Liver (tissue), 9 donors: Measurements from ENCODE around the gene RNF38. TPM values are rescaled to one million over a fixed set of nuclear protein-coding genes. Genes with fewer than 3 reads are reported as not detected.

Experiments used
- DNase-seq: peaks from one replicate; pipeline ENCODE4 v3.0.0-alpha.2; 2017; ENCODE audit warnings: low spot score
- H3K27ac ChIP-seq, 2 donors: one replicate each; pipeline ENCODE4 v1.7.0; 2013; ENCODE audit warnings: inconsistent platforms in 2 of 2, low read length in 2 of 2, control low read depth in 1 of 2, low read depth in 1 of 2, mild to moderate bottlenecking in 1 of 2
- H3K27me3 ChIP-seq, 4 donors: one replicate each; pipeline versions ENCODE4 v1.6.1 to v1.7.0; 2013; ENCODE audit warnings: low read length in 3 of 4, inconsistent platforms in 1 of 4, mild to moderate bottlenecking in 1 of 4, moderate library complexity in 1 of 4; ENCODE audit not compliant: control insufficient read depth in 4 of 4, insufficient read depth in 4 of 4
- H3K36me3 ChIP-seq, 4 donors: one replicate each; pipeline versions ENCODE4 v1.6.1 to v1.7.0; 2013; ENCODE audit warnings: low read length in 3 of 4, mild to moderate bottlenecking in 3 of 4, low read depth in 1 of 4, moderate library complexity in 1 of 4; ENCODE audit not compliant: control insufficient read depth in 4 of 4, insufficient read depth in 3 of 4
- H3K4me1 ChIP-seq, 4 donors: one replicate each; pipeline versions ENCODE4 v1.6.1 to v1.7.0; 2013; ENCODE audit warnings: low read length in 3 of 4, mild to moderate bottlenecking in 3 of 4, moderate library complexity in 1 of 4; ENCODE audit not compliant: control insufficient read depth in 4 of 4, insufficient read depth in 4 of 4
- H3K4me3 ChIP-seq, 3 donors: one replicate each; pipeline versions ENCODE4 v1.6.1 to v1.7.0; 2013; ENCODE audit warnings: low read length in 3 of 3, control low read depth in 1 of 3, low read depth in 1 of 3, mild to moderate bottlenecking in 1 of 3
- H3K9ac ChIP-seq, 2 donors: one replicate each; pipeline ENCODE4 v1.7.0; 2013; ENCODE audit warnings: low read length in 2 of 2, mild to moderate bottlenecking in 2 of 2, moderate library complexity in 2 of 2, control low read depth in 1 of 2, low read depth in 1 of 2
- H3K9me3 ChIP-seq, 4 donors: one replicate each; pipeline versions ENCODE4 v1.6.1 to v1.7.0; 2013; ENCODE audit warnings: low read length in 3 of 4; ENCODE audit not compliant: control insufficient read depth in 4 of 4
- HNF4A ChIP-seq, 2 donors: conservative IDR thresholded peaks; 2 replicates each; pipeline ENCODE4 v1.6.1; 2016; ENCODE audit warnings: antibody characterized with exemption in 2 of 2, mild to moderate bottlenecking in 2 of 2
- JUND ChIP-seq, 2 donors: IDR thresholded peaks; 2 replicates each; pipeline ENCODE4 v1.6.1; 2016; ENCODE audit warnings: antibody characterized with exemption in 2 of 2
- RAD21 ChIP-seq, 2 donors: IDR thresholded peaks; 2 replicates each; pipeline ENCODE4 v1.6.1; 2016; ENCODE audit warnings: antibody characterized with exemption in 2 of 2, mild to moderate bottlenecking in 2 of 2
- TAF1 ChIP-seq: conservative IDR thresholded peaks from 2 replicates; pipeline ENCODE4 v1.6.1; 2016; ENCODE audit warnings: antibody characterized with exemption, mild to moderate bottlenecking
- YY1 ChIP-seq: IDR thresholded peaks from 2 replicates; pipeline ENCODE4 v1.6.1; 2016; ENCODE audit warnings: antibody characterized with exemption, mild to moderate bottlenecking
- WGBS: extraction: QIAGEN DNeasy Blood & Tissue Kit; methylation state at CpG from one replicate; pipeline ENCODE4 v1.1.7; 2013; 5-methylcytosine and 5-hydroxymethylcytosine counted together
- polyA plus RNA-seq, 2 donors: library from polyadenylated mRNA; stranded (reverse) in 1 of 2; unstranded in 1 of 2; fragments of 200-250 nt in 1 of 2; fragments of >200 nt in 1 of 2; fragmentation: Nextera tagmentation in 1 of 2; extraction: Ambion mirVana in 1 of 2; gene quantifications; one replicate each; pipeline versions ENCODE4 v1.2.1 to v1.2.3, GENCODE V29; 2013 to 2015
- total RNA-seq, 2 donors: library from RNA; depleted of rRNA; stranded (reverse); fragments of >200 nt; gene quantifications; one replicate each; pipeline ENCODE4 v1.2.3, GENCODE V29; 2014
- TF ChIP-seq, protein P1 (sequence below): IDR thresholded peaks from 2 replicates; pipeline ENCODE4 v1.6.1; 2016; ENCODE audit warnings: antibody characterized with exemption, mild to moderate bottlenecking
- TF ChIP-seq, protein P2 (sequence below): IDR thresholded peaks from 2 replicates; pipeline ENCODE4 v1.6.1; 2016; ENCODE audit warnings: antibody characterized with exemption
- donor health status: healthy.
- donor health status: healthy.
- donor health status: healthy.
- donor health status: healthy.
- donor health status: healthy.

RNF38 gene
- total and polyA plus RNA-seq, 4 donors = 3.4 to 16.4 (median 6.9) TPM

DNA sequence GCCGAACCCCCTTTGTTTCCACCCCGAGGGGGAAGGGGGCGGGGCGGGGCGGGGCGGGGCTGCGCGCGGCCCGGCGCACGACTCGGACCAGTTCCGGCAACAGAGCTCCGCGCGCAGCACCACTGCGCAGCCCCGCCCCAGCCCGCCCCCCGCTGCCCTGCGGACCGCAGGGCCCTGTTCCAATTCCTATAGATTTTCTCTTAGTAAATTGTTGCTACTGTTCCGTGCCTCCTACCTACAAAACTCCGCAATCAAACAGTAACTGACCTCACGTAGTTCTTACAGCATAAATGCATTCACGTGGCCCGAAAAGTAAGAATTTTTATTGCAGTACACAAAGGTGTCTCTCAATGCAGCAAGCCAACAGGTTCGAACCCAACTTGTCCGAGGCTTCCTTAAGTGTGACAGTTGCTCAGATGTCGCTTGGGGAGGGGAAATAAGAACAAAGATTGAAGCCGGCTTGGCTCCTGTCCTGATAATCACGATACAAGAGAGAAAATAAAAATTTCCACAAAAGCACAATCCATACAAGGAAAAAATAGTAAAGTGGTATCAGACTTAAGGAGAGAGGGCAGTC lies 1.2 kb upstream of the RNF38 start:
- H3K27ac ChIP-seq = peak overlapping the region; percentile 75 to 90
- H3K4me1 ChIP-seq = peaks cover 0 to 23% (median 19%) of the 10 kb centered on the region in 4 donors
- no peaks in the 10 kb centered on the region for H3K36me3 ChIP-seq
- no peaks in the 10 kb centered on the region for H3K9me3 ChIP-seq
- no peaks in the 10 kb centered on the region for H3K27me3 ChIP-seq
- H3K9ac ChIP-seq = peak overlapping the region; percentile 54 to 62
- TF ChIP-seq, protein P1, sequence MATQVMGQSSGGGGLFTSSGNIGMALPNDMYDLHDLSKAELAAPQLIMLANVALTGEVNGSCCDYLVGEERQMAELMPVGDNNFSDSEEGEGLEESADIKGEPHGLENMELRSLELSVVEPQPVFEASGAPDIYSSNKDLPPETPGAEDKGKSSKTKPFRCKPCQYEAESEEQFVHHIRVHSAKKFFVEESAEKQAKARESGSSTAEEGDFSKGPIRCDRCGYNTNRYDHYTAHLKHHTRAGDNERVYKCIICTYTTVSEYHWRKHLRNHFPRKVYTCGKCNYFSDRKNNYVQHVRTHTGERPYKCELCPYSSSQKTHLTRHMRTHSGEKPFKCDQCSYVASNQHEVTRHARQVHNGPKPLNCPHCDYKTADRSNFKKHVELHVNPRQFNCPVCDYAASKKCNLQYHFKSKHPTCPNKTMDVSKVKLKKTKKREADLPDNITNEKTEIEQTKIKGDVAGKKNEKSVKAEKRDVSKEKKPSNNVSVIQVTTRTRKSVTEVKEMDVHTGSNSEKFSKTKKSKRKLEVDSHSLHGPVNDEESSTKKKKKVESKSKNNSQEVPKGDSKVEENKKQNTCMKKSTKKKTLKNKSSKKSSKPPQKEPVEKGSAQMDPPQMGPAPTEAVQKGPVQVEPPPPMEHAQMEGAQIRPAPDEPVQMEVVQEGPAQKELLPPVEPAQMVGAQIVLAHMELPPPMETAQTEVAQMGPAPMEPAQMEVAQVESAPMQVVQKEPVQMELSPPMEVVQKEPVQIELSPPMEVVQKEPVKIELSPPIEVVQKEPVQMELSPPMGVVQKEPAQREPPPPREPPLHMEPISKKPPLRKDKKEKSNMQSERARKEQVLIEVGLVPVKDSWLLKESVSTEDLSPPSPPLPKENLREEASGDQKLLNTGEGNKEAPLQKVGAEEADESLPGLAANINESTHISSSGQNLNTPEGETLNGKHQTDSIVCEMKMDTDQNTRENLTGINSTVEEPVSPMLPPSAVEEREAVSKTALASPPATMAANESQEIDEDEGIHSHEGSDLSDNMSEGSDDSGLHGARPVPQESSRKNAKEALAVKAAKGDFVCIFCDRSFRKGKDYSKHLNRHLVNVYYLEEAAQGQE = no peak
- TF ChIP-seq RAD21 (IDR thresholded peaks at IDR 0.05) = no peak
- TF ChIP-seq HNF4A (conservative IDR thresholded peaks at IDR 0.05) = peak; percentile 10 to 66
- under 1% methylated on average over 33 of the region's 33 CpGs for WGBS
- peak overlapping the region; percentile 76 to 99 (median 78) for H3K4me3 ChIP-seq
- peak; percentile 91 for DNase-seq

DNA sequence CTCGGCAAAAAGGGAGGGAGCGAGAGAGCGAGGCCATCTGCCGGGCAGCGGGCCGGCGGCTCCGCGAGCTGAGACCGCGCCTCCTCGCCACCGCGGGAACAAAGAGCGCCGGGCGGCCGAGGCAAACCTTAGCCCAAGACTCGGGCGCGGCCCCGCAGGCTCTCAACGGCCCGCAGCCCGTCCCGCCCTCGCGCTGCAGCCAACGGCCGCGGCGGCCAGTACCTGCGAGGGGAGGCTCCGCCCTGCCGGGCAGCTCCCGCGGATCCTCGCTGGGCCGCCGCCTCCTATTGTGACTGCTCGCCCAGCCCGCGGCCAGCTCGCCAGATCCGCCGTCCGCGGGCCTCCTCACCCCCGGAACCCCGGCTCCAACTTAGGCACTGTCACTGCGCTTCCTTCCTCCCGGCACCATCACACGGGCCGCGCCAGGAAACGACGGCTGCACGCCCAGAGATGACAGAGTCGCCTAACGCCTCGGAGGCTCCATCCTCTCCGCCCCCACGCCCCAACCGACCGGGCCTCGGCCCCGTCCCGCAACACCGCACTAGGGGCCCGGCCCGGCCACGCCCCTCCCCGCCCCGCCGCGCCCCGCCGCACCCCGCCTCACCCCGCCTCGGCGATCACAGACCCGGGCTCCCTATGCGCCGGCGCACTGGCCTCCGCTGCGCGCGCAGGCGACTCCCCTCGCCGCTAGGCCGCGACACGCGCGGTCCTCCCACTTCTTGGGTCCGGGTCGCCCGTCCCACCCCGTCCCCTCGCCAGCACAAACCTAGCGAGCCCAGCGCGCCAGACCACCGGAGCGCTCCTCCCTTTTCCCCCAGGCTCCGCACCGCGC lies 479 bp upstream of the RNF38 start:
- TF ChIP-seq YY1 (peak; percentile 8), TAF1 (peak; percentile 54), JUND (IDR thresholded peaks at IDR 0.05) (no peak)
- TF ChIP-seq, protein P2, sequence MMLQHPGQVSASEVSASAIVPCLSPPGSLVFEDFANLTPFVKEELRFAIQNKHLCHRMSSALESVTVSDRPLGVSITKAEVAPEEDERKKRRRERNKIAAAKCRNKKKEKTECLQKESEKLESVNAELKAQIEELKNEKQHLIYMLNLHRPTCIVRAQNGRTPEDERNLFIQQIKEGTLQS = no peak
- Histone ChIP-seq H3K27ac (peak overlapping the region; percentile 75 to 90), H3K4me3 (peak overlapping the region; percentile 78 to 99 (median 96)), H3K36me3 (no peaks in the 10 kb centered on the region), H3K27me3 (no peaks in the 10 kb centered on the region), H3K4me1 (peaks cover 1 to 23% (median 19%) of the 10 kb centered on the region in 4 donors), H3K9me3 (no peaks in the 10 kb centered on the region), H3K9ac (peak overlapping the region; percentile 85 to 89)
- peak; percentile 92 for DNase-seq
- WGBS = under 1% methylated on average over 111 of the region's 111 CpGs

DNA sequence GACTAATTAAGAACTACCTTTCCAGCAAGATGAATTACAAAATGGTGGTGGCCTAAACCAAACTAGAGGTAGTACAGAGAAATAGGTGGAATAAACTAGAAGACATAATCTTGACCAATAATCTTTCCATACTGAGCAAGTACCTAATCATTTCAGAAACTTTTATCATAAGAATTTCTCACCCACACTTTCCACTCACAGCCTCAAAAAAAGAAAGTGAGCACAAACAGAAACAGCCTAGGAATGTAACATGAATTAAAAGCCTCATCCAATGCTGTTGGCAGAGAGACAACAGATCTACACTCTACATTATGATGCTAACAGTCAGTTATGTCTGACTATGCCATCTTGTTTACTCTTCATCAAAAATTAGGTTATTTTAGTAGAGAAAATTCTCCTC lies 1.3 kb downstream of the RNF38 start:
- TF ChIP-seq, protein P2 = no peak
- peak; percentile 0 for TF ChIP-seq YY1
- peaks cover 2 to 23% (median 19%) of the 10 kb centered on the region in 4 donors for H3K4me1 ChIP-seq

More for the DNA sequence above, 1.3 kb downstream of the RNF38 start:
- Histone ChIP-seq H3K9me3 (no peaks in the 10 kb centered on the region), H3K36me3 (no peaks in the 10 kb centered on the region), H3K27ac (no peak overlapping the region), H3K9ac (no peak overlapping the region), H3K27me3 (no peaks in the 10 kb centered on the region), H3K4me3 (no peak overlapping the region)
- no peak for DNase-seq
